Measurements from ENCODE around the gene PLCD1. TPM values are rescaled to one million over a fixed set of nuclear protein-coding genes. Genes with fewer than 3 reads are reported as not detected.

PLCD1 gene
- total RNA-seq, 6 experiments from 2014 or later = 11.1 to 22.4 (median 17.6) TPM

- no peak for DNase-seq
- peaks cover 14% of the 10 kb centered on the region; the same call in 1 of the 2 replicates for H3K4me1 Mint-ChIP-seq (ENCODE audit: low read depth)
- H3K27ac Mint-ChIP-seq = no peak overlapping the region
- H3K27me3 Mint-ChIP-seq (ENCODE audit: insufficient read depth) = no peaks in the 10 kb centered on the region; the same call in 1 of the 2 replicates
- no peak for TF ChIP-seq CTCF (IDR thresholded peaks at IDR 0.05)
- peaks cover 6% of the 10 kb centered on the region; the same call in 1 of the 2 replicates for H3K36me3 Mint-ChIP-seq (ENCODE audit: low read depth)
- no peaks in the 10 kb centered on the region for H3K9me3 Mint-ChIP-seq
- H3K4me3 Mint-ChIP-seq = no peak overlapping the region
These were observed 26.5 kb downstream of the PLCD1 start for GRCh38 chr3:38002940-38003339.

GRCh38 chr3:38002291-38002876 is 27.1 kb downstream of the PLCD1 start:
- Mint-ChIP-seq H3K4me3 (no peak overlapping the region), H3K4me1 (ENCODE audit: low read depth) (peaks cover 14% of the 10 kb centered on the region; the same call in 1 of the 2 replicates), H3K9me3 (no peaks in the 10 kb centered on the region), H3K27me3 (ENCODE audit: insufficient read depth) (no peaks in the 10 kb centered on the region; the same call in 1 of the 2 replicates), H3K36me3 (ENCODE audit: low read depth) (peaks cover 6% of the 10 kb centered on the region; the same call in 1 of the 2 replicates), H3K27ac (no peak overlapping the region)
- no peak for DNase-seq
- no peak for TF ChIP-seq CTCF (IDR thresholded peaks at IDR 0.05)

GRCh38 chr3:38001456-38002081 is 27.9 kb downstream of the PLCD1 start:
- peak; percentile 51 for TF ChIP-seq CTCF (IDR thresholded peaks at IDR 0.05)
- Mint-ChIP-seq H3K9me3 (no peaks in the 10 kb centered on the region), H3K4me1 (ENCODE audit: low read depth) (peaks cover 20% of the 10 kb centered on the region), H3K36me3 (ENCODE audit: low read depth) (peaks cover 12% of the 10 kb centered on the region), H3K4me3 (no peak overlapping the region), H3K27ac (no peak overlapping the region), H3K27me3 (ENCODE audit: insufficient read depth) (no peaks in the 10 kb centered on the region; the same call in 1 of the 2 replicates)
- no peak for DNase-seq

GRCh38 chr3:38000965-38001455 is 28.4 kb downstream of the PLCD1 start:
- Mint-ChIP-seq H3K27me3 (ENCODE audit: insufficient read depth) (no peaks in the 10 kb centered on the region; the same call in 1 of the 2 replicates), H3K36me3 (ENCODE audit: low read depth) (peaks cover 16% of the 10 kb centered on the region), H3K4me1 (ENCODE audit: low read depth) (peaks cover 23% of the 10 kb centered on the region), H3K27ac (no peak overlapping the region), H3K9me3 (no peaks in the 10 kb centered on the region), H3K4me3 (no peak overlapping the region)
- TF ChIP-seq CTCF (IDR thresholded peaks at IDR 0.05) = no peak
- no peak for DNase-seq

- H3K9me3 Mint-ChIP-seq = no peaks in the 10 kb centered on the region
- DNase-seq = no peak
- no peak for TF ChIP-seq CTCF (IDR thresholded peaks at IDR 0.05)
- H3K36me3 Mint-ChIP-seq (ENCODE audit: low read depth) = peaks cover 16% of the 10 kb centered on the region
- peaks cover 28% of the 10 kb centered on the region for H3K4me1 Mint-ChIP-seq (ENCODE audit: low read depth)
- H3K27me3 Mint-ChIP-seq (ENCODE audit: insufficient read depth) = no peaks in the 10 kb centered on the region; the same call in 1 of the 2 replicates
- no peak overlapping the region for H3K27ac Mint-ChIP-seq
- no peak overlapping the region for H3K4me3 Mint-ChIP-seq
These were observed 29.1 kb downstream of the PLCD1 start for GRCh38 chr3:38000242-38000916.

All from HFFc6 (cell line).